DMS114 treated with DMSO at 0.1 percent for 48 hours (cell line): ENCODE data around the gene PFDN1.

Source experiments
- DNase-seq: peaks from one replicate; lab custom pipeline; 2025; ENCODE audit not compliant: unreplicated experiment; lab: John Stamatoyannopoulos, UW

PFDN1 gene

GRCh38 chr5:140240987-140241706 is 61.8 kb downstream of the PFDN1 start:
- DNase-seq = no peak

GRCh38 chr5:140239939-140240700 is 62.8 kb downstream of the PFDN1 start:
- peak; percentile 60 for DNase-seq

GRCh38 chr5:140239461-140239860 is 63.4 kb downstream of the PFDN1 start:
- no peak for DNase-seq

GRCh38 chr5:140238756-140239155 is 64.1 kb downstream of the PFDN1 start:
- no peak for DNase-seq

GRCh38 chr5:140236891-140237598 is 65.9 kb downstream of the PFDN1 start:
- no peak for DNase-seq

GRCh38 chr5:140235791-140236551 is 66.9 kb downstream of the PFDN1 start:
- no peak for DNase-seq

- DNase-seq = no peak
Measured at GRCh38 chr5:140234377-140234989, 68.4 kb downstream of the PFDN1 start.

- DNase-seq = no peak
Measured at GRCh38 chr5:140232731-140233130, 70.2 kb downstream of the PFDN1 start.

- no peak for DNase-seq
Measured at GRCh38 chr5:140230373-140230772, 72.5 kb downstream of the PFDN1 start.

GRCh38 chr5:140228364-140228837 is 74.5 kb downstream of the PFDN1 start:
- DNase-seq = no peak

GRCh38 chr5:140227046-140227445 is 75.9 kb downstream of the PFDN1 start:
- no peak for DNase-seq

- DNase-seq = no peak
Measured at GRCh38 chr5:140225396-140225795, 77.5 kb downstream of the PFDN1 start.

- no peak for DNase-seq
Measured at GRCh38 chr5:140224658-140225057, 78.2 kb downstream of the PFDN1 start.

GRCh38 chr5:140223567-140223966 is 79.3 kb downstream of the PFDN1 start:
- no peak for DNase-seq

- no peak for DNase-seq
Measured at GRCh38 chr5:140222416-140222815, 80.5 kb downstream of the PFDN1 start.

GRCh38 chr5:140221697-140222223 is 81.1 kb downstream of the PFDN1 start:
- DNase-seq = no peak

- no peak for DNase-seq
Measured at GRCh38 chr5:140220698-140221064, 82.2 kb downstream of the PFDN1 start.

- DNase-seq = no peak
Measured at GRCh38 chr5:140220032-140220697, 82.7 kb downstream of the PFDN1 start.

- DNase-seq = no peak
Measured at GRCh38 chr5:140219068-140219991, 83.6 kb downstream of the PFDN1 start.
